CD4-positive, CD25-positive, alpha-beta regulatory T cell (primary cell): ENCODE measurements around the gene SMC5. TPM values are rescaled to one million over a fixed set of nuclear protein-coding genes. Genes with fewer than 3 reads are reported as not detected.
A peak's percentile ranks its signal among the peaks of the same experiment; 100 is the strongest.
"Not testable (repeated sequence)": the region's sequence is repeated elsewhere in the genome, so short reads cannot be mapped to it uniquely, and the experiment has no call there.

Experiments used
- ATAC-seq, 2 donors: fragments of 150-1000 bp; cut with Tn5 transposase; one replicate each; pipeline ENCODE4 v1.10.0; 2021; ENCODE audit warnings: low read depth in 2 of 2, moderate number of reproducible peaks in 2 of 2, moderate library complexity in 1 of 2
- DNase-seq, 3 donors: peaks; one replicate each; pipeline versions ENCODE4 v3.0.0 to v3.0.0-alpha.2; 2012 to 2022; ENCODE audit warnings: mixed read lengths in 1 of 3
- H3K27ac ChIP-seq: one replicate; pipeline ENCODE4 v1.7.0; 2013; ENCODE audit warnings: mild to moderate bottlenecking, low read length; ENCODE audit not compliant: insufficient read depth, poor library complexity, severe bottlenecking
- H3K27me3 ChIP-seq: one replicate; pipeline ENCODE4 v1.7.0; 2013; ENCODE audit warnings: low read length; ENCODE audit not compliant: control insufficient read depth, insufficient read depth
- H3K36me3 ChIP-seq: one replicate; pipeline ENCODE4 v1.7.0; 2013; ENCODE audit warnings: mild to moderate bottlenecking, low read length, moderate library complexity; ENCODE audit not compliant: control insufficient read depth, insufficient read depth
- H3K4me1 ChIP-seq: 2 replicates; pipeline ENCODE4 v1.7.0; 2013; ENCODE audit warnings: mild to moderate bottlenecking, low read length; ENCODE audit not compliant: insufficient read depth, control insufficient read depth, poor library complexity, severe bottlenecking
- H3K4me3 ChIP-seq: one replicate; pipeline ENCODE4 v1.7.0; 2013; ENCODE audit warnings: low read depth, mild to moderate bottlenecking, low read length, moderate library complexity
- H3K9me3 ChIP-seq, 2 experiments: 1 replicate in 1 of 2; 2 replicates in 1 of 2; pipeline ENCODE4 v1.7.0; 2013; ENCODE audit warnings: low read length in 2 of 2, mild to moderate bottlenecking in 1 of 2, moderate library complexity in 1 of 2; ENCODE audit not compliant: control insufficient read depth in 2 of 2
- H3K27ac Mint-ChIP-seq, 3 donors: one replicate each; pipeline ENCODE4 v1.8.0; 2020 to 2022; ENCODE audit warnings: mild to moderate bottlenecking in 3 of 3, mixed read lengths in 3 of 3, moderate library complexity in 2 of 3
- H3K27me3 Mint-ChIP-seq: one replicate; pipeline ENCODE4 v1.8.0; 2022; ENCODE audit warnings: mild to moderate bottlenecking, mixed read lengths
- H3K36me3 Mint-ChIP-seq: one replicate; pipeline ENCODE4 v1.8.0; 2020; ENCODE audit warnings: mixed read lengths
- H3K4me1 Mint-ChIP-seq, 4 donors: one replicate each; pipeline ENCODE4 v1.8.0; 2020 to 2022; ENCODE audit warnings: mixed read lengths in 4 of 4, mild to moderate bottlenecking in 1 of 4
- H3K4me3 Mint-ChIP-seq, 4 donors: one replicate each; pipeline ENCODE4 v1.8.0; 2020 to 2022; ENCODE audit warnings: mild to moderate bottlenecking in 4 of 4, mixed read lengths in 4 of 4, moderate library complexity in 3 of 4
- H3K9me3 Mint-ChIP-seq, 7 donors: one replicate each; pipeline ENCODE4 v1.8.0; 2020 to 2022; ENCODE audit warnings: mixed read lengths in 7 of 7, mild to moderate bottlenecking in 3 of 7, moderate library complexity in 2 of 7
- polyA plus RNA-seq, 4 donors: library from polyadenylated mRNA; unstranded; fragments of 300-500 nt; fragmentation: Illumina TruSeq; gene quantifications; one replicate each; pipeline ENCODE4 v1.2.3, GENCODE V29; 2021
- total RNA-seq: library from RNA; stranded (reverse); gene quantifications from one replicate; pipeline ENCODE4 v1.2.3, GENCODE V29; 2022

SMC5 gene
- total and polyA plus RNA-seq, 5 donors from 2014 or later: 12.5 to 37.1 (median 17.6) TPM

GRCh38 chr9:70324963-70325362 lies 66.2 kb downstream of the SMC5 start:
- peaks cover 69% of the 10 kb centered on the region for H3K36me3 Mint-ChIP-seq

GRCh38 chr9:70328625-70329024 lies 69.8 kb downstream of the SMC5 start:
- not testable (repeated sequence) for H3K4me3 Mint-ChIP-seq, H3K4me1 ChIP-seq, ATAC-seq, H3K27ac ChIP-seq, DNase-seq, H3K27me3 Mint-ChIP-seq, H3K27me3 ChIP-seq, H3K4me3 ChIP-seq
- peaks cover 2 to 10% of the 10 kb centered on the region in 2 experiments for H3K9me3 ChIP-seq
- Mint-ChIP-seq H3K4me1 (peaks cover 0 to 27% (median 3%) of the 10 kb centered on the region in 4 donors), H3K36me3 (peaks cover 62% of the 10 kb centered on the region), H3K9me3 (peaks cover 0 to 11% (median 1%) of the 10 kb centered on the region in 7 donors), H3K27ac (peak overlapping the region in 1 of 3 donors; percentile 28)
- peaks cover 55% of the 10 kb centered on the region for H3K36me3 ChIP-seq

More at GRCh38 chr9:70324963-70325362, 66.2 kb downstream of the SMC5 start:
- Mint-ChIP-seq H3K9me3 (peaks cover 0 to 11% (median 3%) of the 10 kb centered on the region in 7 donors), H3K27ac (peak overlapping the region in 1 of 3 donors; percentile 4), H3K27me3 (no peaks in the 10 kb centered on the region), H3K4me1 (peaks cover 6 to 32% (median 10%) of the 10 kb centered on the region in 4 donors), H3K4me3 (no peak overlapping the region)
- Histone ChIP-seq H3K4me3 (no peak overlapping the region), H3K36me3 (peaks cover 78% of the 10 kb centered on the region), H3K4me1 (no peaks in the 10 kb centered on the region), H3K27ac (no peak overlapping the region), H3K27me3 (no peaks in the 10 kb centered on the region), H3K9me3 (peaks cover 2 to 10% of the 10 kb centered on the region in 2 experiments)
- no peak for ATAC-seq
- DNase-seq: no peak

GRCh38 chr9:70340572-70340971 lies 81.8 kb downstream of the SMC5 start:
- Mint-ChIP-seq H3K27me3 (no peaks in the 10 kb centered on the region), H3K27ac (no peak overlapping the region), H3K4me1 (peaks cover 3 to 23% (median 7%) of the 10 kb centered on the region in 4 donors), H3K9me3 (no peaks in the 10 kb centered on the region), H3K36me3 (peaks cover 8% of the 10 kb centered on the region), H3K4me3 (no peak overlapping the region)
- Histone ChIP-seq H3K27me3 (no peaks in the 10 kb centered on the region), H3K27ac (no peak overlapping the region), H3K36me3 (peaks cover 6% of the 10 kb centered on the region), H3K4me3 (no peak overlapping the region), H3K9me3 (no peaks in the 10 kb centered on the region), H3K4me1 (no peaks in the 10 kb centered on the region)
- DNase-seq (peak in 2 of 3 donors; percentile 23 to 37), ATAC-seq (no peak)

GRCh38 chr9:70347046-70347445 lies 88.3 kb downstream of the SMC5 start:
- Histone ChIP-seq H3K36me3 (peaks cover 48% of the 10 kb centered on the region), H3K9me3 (no peaks in the 10 kb centered on the region), H3K27me3 (no peaks in the 10 kb centered on the region), H3K4me1 (no peaks in the 10 kb centered on the region), H3K27ac (no peak overlapping the region), H3K4me3 (no peak overlapping the region)
- Mint-ChIP-seq H3K4me3 (no peak overlapping the region), H3K27ac (no peak overlapping the region), H3K36me3 (peaks cover 32% of the 10 kb centered on the region), H3K27me3 (no peaks in the 10 kb centered on the region), H3K9me3 (no peaks in the 10 kb centered on the region), H3K4me1 (peaks cover 0 to 7% (median 2%) of the 10 kb centered on the region in 4 donors)
- no peak for ATAC-seq
- DNase-seq: no peak

- no peak overlapping the region for H3K4me3 Mint-ChIP-seq
- ATAC-seq: no peak
- Histone ChIP-seq H3K9me3 (no peaks in the 10 kb centered on the region), H3K27ac (no peak overlapping the region), H3K4me1 (no peaks in the 10 kb centered on the region), H3K36me3 (peaks cover 34% of the 10 kb centered on the region), H3K27me3 (no peaks in the 10 kb centered on the region), H3K4me3 (no peak overlapping the region)
- no peaks in the 10 kb centered on the region for H3K27me3 Mint-ChIP-seq
- H3K4me1 Mint-ChIP-seq: peaks cover 0 to 4% (median 1%) of the 10 kb centered on the region in 4 donors
- peak overlapping the region in 1 of 3 donors; percentile 17 for H3K27ac Mint-ChIP-seq
- no peak for DNase-seq
- H3K36me3 Mint-ChIP-seq: peaks cover 25% of the 10 kb centered on the region
- H3K9me3 Mint-ChIP-seq: no peaks in the 10 kb centered on the region
These were observed 93.6 kb downstream of the SMC5 start for GRCh38 chr9:70352356-70352755.

GRCh38 chr9:70352802-70353201 lies 94.0 kb downstream of the SMC5 start:
- no peak overlapping the region for H3K4me3 ChIP-seq
- H3K4me1 ChIP-seq: no peaks in the 10 kb centered on the region
- ATAC-seq (no peak), DNase-seq (peak in 2 of 3 donors; percentile 21 to 36)
- Mint-ChIP-seq H3K27ac (no peak overlapping the region), H3K9me3 (no peaks in the 10 kb centered on the region), H3K4me3 (no peak overlapping the region), H3K27me3 (no peaks in the 10 kb centered on the region), H3K36me3 (peaks cover 22% of the 10 kb centered on the region), H3K4me1 (peaks cover 0 to 4% (median 1%) of the 10 kb centered on the region in 4 donors)
- H3K36me3 ChIP-seq: peaks cover 34% of the 10 kb centered on the region
- no peak overlapping the region for H3K27ac ChIP-seq
- no peaks in the 10 kb centered on the region for H3K9me3 ChIP-seq
- no peaks in the 10 kb centered on the region for H3K27me3 ChIP-seq

GRCh38 chr9:70355801-70356200 lies 97.0 kb downstream of the SMC5 start:
- no peaks in the 10 kb centered on the region for H3K27me3 Mint-ChIP-seq
- Histone ChIP-seq H3K4me1 (no peaks in the 10 kb centered on the region), H3K36me3 (peaks cover 10% of the 10 kb centered on the region), H3K9me3 (no peaks in the 10 kb centered on the region), H3K27ac (no peak overlapping the region), H3K27me3 (no peaks in the 10 kb centered on the region), H3K4me3 (no peak overlapping the region)
- H3K4me3 Mint-ChIP-seq: no peak overlapping the region
- no peaks in the 10 kb centered on the region for H3K9me3 Mint-ChIP-seq
- H3K27ac Mint-ChIP-seq: peak overlapping the region in 2 of 3 donors; percentile 41 to 58
- peaks cover 4% of the 10 kb centered on the region for H3K36me3 Mint-ChIP-seq
- DNase-seq (no peak), ATAC-seq (no peak)
- H3K4me1 Mint-ChIP-seq: peaks cover 0 to 4% (median 1%) of the 10 kb centered on the region in 4 donors

- Mint-ChIP-seq H3K9me3 (no peaks in the 10 kb centered on the region), H3K4me3 (no peak overlapping the region), H3K27me3 (no peaks in the 10 kb centered on the region), H3K27ac (no peak overlapping the region), H3K36me3 (peaks cover 3% of the 10 kb centered on the region), H3K4me1 (peaks cover 0 to 2% (median 0%) of the 10 kb centered on the region in 4 donors)
- no peaks in the 10 kb centered on the region for H3K4me1 ChIP-seq
- no peak overlapping the region for H3K4me3 ChIP-seq
- no peak overlapping the region for H3K27ac ChIP-seq
- ATAC-seq (no peak), DNase-seq (no peak)
- H3K36me3 ChIP-seq: no peaks in the 10 kb centered on the region
- no peaks in the 10 kb centered on the region for H3K9me3 ChIP-seq
- H3K27me3 ChIP-seq: no peaks in the 10 kb centered on the region
These were observed 104.2 kb downstream of the SMC5 start for GRCh38 chr9:70362952-70363351.
